GM13976 (cell line): ENCODE measurements around the gene AMOTL1.
"Not testable (repeated sequence)": the region's sequence is repeated elsewhere in the genome, so short reads cannot be mapped to it uniquely, and the experiment has no call there.

ENCODE experiments used
- DNase-seq: peaks from one replicate; pipeline ENCODE4 v3.0.0; 2012; ENCODE audit warnings: low spot score
- in situ Hi-C: fragments of 300-500 bp; cut with MboI; formaldehyde crosslinking; loops from one replicate; pipeline ENCODE4 v1.12.0; 2022; ENCODE audit warnings: low sequenced_read_pairs, mixed read lengths, inconsistent platforms; ENCODE audit not compliant: unreplicated experiment
- TF ChIP-seq, protein P1 (sequence below): IDR thresholded peaks from 2 replicates; pipeline ENCODE4 v1.5.1; 2012; ENCODE audit warnings: borderline replicate concordance, mild to moderate bottlenecking; ENCODE audit not compliant: insufficient read depth; ENCODE audit errors: extremely low read depth, missing control alignments, control extremely low read depth

Gene AMOTL1

DNA sequence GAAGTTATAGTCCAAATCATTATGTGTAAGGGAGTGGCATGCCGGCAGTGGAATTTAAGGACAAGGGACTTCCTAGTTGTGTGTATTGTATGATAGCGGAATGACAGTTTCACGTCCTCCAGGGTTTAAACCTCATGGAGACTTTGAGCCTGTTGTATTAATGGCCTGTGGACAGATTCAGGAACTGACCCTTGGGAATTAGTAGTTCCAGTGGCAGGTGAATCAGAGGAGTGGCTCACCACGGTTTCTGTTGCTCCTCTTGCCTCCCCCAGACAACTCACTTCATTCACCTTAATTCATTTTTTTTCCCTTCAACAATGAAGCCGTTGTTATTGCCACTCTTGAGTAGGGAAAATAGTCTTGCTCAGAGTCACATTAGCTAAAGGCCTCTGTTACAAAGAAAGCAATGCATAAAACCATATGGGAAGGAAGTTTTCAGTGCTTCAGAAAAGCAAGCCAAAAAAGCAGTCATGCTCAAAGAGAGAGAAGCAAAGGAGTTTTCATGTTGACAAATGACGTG, 22.6 kb downstream of the AMOTL1 start:
- in situ Hi-C loops: no loop called here
- no peak for DNase-seq
- TF ChIP-seq, protein P1, sequence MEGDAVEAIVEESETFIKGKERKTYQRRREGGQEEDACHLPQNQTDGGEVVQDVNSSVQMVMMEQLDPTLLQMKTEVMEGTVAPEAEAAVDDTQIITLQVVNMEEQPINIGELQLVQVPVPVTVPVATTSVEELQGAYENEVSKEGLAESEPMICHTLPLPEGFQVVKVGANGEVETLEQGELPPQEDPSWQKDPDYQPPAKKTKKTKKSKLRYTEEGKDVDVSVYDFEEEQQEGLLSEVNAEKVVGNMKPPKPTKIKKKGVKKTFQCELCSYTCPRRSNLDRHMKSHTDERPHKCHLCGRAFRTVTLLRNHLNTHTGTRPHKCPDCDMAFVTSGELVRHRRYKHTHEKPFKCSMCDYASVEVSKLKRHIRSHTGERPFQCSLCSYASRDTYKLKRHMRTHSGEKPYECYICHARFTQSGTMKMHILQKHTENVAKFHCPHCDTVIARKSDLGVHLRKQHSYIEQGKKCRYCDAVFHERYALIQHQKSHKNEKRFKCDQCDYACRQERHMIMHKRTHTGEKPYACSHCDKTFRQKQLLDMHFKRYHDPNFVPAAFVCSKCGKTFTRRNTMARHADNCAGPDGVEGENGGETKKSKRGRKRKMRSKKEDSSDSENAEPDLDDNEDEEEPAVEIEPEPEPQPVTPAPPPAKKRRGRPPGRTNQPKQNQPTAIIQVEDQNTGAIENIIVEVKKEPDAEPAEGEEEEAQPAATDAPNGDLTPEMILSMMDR: no peak

DNA sequence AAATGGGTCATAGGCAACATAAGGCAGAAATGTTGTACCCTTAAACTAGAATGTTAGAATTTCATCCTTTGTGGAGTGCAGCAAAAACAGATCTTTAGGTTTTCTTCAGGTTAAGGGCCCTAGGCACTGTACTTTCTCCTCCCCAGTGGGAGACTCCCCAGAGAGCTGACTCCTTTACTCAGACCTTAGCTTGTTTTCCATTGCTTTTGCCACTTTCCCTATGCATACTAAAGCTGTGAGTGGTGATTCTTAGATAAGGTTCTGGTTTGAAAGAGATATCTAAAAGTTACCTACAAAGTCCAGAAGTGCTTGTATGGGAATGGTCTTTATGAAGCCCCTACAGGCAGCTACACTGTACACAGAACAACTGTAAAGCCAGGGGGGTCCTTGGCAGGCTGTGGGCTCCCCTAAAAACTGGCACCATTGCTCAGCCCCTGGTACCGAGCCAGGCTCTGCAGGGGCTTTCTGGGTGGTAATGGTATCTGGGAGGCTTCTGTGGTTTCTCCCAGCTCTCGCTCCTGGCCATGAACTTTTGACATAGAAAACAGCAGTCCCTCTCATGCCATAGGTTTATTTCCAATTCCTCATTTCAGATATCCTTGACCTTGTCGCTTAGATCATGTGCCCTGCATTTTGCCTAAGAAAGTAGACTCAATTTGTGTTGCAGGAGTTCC, 23.2 kb downstream of the AMOTL1 start:
- DNase-seq: no peak
- in situ Hi-C loops: no loop called here
- TF ChIP-seq, protein P1: no peak

DNA sequence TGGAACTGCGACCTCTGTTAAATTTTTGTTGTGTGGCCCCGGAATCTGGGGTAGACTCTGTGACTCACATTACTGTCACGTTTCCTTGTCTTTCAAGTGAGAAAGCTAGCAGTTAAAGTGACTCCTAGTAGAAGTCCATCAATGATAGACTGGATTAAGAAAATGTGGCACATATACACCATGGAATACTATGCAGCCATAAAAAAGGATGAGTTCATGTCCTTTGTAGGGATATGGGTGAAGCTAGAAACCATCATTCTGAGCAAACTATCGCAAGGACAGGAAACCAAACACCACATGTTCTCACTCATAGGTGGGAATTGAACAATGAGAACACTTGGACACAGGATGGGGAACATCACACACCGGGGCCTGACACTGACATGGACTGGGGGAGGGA, 23.8 kb downstream of the AMOTL1 start:
- DNase-seq, in situ Hi-C loops: not testable (repeated sequence)

DNA sequence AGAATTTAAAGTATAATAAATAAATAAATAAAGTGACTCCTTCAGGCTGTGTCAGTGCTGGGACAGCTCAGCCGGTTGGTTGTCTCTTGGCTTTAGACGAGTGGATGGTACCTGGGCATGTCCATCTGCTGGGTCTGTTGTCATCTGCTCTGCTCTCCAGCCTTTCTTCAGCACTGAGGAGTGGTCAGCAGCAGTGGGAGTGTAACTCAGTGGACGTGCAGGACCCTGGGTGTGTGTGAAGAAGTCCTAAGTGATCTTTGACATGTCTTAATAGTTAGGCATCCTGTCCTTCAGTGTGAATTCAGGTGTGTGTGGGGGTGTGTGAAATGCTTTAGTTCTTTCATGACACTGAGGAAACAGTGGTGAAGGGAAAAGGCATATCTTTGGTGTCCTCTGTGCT, 24.3 kb downstream of the AMOTL1 start:
- TF ChIP-seq, protein P1: no peak
- in situ Hi-C loops: no loop called here
- DNase-seq: no peak

DNA sequence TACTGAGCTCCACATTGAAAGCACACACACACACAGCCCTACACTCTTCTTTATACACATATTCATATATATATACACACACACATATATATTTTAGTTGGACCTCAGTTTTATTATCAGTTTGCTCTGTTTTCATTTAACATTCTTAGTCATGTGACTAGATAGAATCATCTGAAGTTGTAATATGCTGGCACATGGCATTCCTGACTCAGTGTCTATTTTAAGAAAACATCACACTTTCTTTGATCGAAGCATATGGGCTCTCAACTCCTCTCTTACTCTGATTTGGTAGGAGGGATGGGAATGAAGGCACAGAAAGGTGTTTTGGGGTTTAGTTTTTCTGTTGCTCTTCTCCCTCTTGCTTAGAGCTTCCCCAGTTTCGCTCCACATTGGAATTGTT, 24.8 kb downstream of the AMOTL1 start:
- in situ Hi-C loops: no loop called here
- no peak for DNase-seq
- TF ChIP-seq, protein P1: no peak

DNA sequence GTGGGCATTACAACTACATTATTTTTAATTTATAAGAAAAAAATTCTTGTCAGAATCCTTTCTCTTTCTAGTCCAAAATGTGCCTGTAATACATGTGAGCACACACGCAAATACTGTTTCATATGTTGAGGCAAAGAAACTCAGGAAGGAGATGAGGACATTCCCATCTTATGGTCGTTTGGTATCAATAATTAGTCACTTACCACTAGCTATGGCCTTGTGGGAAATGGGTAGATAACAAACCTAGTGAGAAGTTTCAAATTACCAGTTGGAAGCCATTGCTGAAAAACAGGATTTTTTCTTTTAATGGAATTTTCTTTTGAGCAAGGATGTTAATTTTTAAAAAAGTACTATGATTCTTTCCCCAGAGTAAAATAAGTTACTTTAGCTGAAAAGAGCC, 25.7 kb downstream of the AMOTL1 start:
- DNase-seq: no peak
- in situ Hi-C loops: no loop called here
- TF ChIP-seq, protein P1: no peak

DNA sequence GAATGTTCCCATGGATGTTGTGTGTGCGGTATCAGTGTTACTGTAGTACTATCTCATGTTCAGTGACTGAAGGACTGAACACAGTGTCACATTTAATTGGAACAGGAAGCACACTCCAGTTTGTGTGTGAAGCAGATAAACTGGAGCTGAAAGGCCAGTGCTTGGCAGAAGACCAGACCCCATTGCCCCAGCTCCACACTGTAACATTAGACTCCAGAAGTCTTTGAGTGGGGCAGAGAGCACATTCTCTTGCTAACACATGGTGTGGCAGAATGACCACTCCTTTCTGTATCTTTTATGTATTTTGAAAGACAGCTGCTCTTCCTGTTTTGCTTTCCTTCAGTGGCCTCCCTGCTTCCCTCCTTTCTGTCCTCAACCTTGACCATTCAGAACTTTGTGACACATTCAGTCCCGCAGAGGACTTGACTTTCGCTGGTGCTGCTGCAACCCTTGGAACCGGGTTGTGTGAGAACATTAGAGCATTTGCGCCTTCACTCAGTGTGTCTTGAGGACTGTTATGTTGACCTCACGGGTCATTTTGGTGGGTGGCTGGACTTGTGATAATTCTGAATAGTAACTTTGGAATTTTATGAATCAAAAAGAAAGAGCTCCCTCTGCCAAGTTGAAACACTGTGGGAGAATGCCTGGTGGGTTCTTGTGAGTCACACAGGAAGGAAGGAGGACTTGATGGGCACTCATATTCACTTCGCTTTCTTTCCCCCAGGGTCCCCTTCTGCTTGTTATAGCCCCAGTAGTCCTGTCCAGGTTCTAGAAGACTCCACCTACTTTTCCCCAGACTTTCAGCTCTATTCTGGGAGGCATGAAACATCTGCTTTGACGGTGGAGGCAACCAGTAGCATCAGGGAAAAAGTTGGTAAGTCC, 26.4 kb downstream of the AMOTL1 start:
- TF ChIP-seq, protein P1: no peak
- in situ Hi-C loops: no loop called here
- no peak for DNase-seq
